NCI-H1694 treated with DMSO at 0.1 percent for 48 hours (cell line): ENCODE measurements around the gene CCDC149.

Experiments
- DNase-seq: peaks from one replicate; lab custom pipeline; 2025; lab: John Stamatoyannopoulos, UW

The CCDC149 gene

DNA sequence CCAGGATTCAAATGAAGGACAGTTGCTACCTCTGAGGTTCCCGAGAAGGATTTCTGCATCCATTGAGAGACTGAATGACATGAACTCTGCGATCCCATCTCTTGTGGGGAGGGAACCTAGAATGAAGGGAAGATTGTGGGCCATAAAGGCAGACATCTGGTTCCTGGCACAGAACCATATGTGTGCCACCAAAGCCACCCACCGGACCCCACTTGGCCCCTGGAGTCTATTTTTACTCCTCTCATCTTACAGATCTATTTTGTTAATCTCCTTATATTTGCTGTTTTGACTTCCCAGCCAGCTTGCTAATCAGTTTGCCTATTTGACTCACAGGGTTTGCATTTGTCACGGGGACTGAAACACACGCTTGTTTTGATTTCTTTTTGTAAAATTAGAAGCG is 110.2 kb downstream of the CCDC149 start:
- no peak for DNase-seq

DNA sequence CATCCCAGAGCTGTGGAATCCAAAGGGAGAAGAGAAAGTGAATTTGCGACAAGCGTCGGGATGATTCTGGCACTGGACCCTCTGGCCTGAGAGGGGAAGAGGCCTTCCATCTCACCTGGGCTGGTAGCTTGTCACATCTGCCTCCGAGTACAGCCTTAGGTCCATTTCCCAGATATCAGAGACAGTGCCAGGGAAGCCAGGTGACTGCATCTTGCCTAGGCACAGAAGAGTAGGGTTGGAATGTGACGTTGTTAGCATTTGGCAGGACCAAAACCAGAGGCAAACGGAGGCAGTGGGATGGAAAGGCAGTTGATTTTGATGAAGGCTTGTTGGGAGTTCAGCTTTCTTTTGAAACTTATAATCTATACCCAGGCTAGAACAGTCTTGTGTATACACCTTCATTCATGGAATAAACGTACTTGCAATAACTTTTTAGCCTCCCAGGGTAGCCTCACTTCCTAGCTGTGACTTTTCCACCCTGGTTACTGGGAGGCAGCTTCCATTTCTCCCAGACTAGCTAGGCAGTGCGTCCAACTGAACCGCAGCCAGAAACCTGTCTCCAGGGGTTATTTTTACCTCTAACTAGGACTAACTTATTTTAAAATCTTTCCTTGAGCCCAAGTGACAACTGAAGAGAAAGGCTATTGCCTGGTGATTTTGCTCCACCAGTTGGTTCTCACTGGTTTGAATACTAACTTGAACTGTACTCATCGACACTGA is 111.5 kb downstream of the CCDC149 start:
- no peak for DNase-seq

DNA sequence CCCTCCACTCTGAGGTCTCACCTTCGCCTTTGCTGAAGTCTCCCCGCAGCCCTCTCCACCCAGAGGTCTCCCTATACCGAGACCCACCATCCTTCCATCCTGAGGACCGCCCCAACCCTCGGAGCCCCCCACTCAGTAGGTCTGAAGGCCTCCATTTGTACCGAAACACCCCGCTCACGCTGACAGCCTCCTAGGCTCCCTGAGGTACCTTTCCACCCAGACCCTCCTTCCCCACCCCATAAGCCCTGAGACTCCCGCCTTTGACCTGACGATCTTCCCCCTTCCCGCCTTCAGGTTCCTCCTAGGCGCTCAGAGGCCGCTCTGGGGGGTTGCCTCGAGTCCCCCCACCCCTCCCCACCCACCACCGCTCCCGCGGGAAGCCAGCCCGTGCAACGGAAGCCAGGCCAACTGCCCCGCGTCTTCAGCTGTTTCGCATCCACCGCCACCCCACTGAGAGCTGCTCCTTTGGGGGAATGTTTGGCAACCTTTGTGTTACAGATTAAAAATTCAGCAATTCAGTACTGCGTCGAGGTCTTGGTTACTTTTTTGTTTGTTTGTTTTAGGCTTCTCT is 112.4 kb downstream of the CCDC149 start:
- no peak for DNase-seq

DNA sequence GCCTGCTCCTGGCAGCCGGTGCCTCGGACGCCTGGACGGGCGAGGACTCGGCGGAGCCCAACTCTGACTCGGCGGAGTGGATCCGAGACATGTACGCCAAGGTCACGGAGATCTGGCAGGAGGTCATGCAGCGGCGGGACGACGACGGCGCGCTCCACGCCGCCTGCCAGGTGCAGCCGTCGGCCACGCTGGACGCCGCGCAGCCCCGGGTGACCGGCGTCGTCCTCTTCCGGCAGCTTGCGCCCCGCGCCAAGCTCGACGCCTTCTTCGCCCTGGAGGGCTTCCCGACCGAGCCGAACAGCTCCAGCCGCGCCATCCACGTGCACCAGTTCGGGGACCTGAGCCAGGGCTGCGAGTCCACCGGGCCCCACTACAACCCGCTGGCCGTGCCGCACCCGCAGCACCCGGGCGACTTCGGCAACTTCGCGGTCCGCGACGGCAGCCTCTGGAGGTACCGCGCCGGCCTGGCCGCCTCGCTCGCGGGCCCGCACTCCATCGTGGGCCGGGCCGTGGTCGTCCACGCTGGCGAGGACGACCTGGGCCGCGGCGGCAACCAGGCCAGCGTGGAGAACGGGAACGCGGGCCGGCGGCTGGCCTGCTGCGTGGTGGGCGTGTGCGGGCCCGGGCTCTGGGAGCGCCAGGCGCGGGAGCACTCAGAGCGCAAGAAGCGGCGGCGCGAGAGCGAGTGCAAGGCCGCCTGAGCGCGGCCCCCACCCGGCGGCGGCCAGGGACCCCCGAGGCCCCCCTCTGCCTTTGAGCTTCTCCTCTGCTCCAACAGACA is 113.1 kb downstream of the CCDC149 start:
- DNase-seq, result no peak

DNA sequence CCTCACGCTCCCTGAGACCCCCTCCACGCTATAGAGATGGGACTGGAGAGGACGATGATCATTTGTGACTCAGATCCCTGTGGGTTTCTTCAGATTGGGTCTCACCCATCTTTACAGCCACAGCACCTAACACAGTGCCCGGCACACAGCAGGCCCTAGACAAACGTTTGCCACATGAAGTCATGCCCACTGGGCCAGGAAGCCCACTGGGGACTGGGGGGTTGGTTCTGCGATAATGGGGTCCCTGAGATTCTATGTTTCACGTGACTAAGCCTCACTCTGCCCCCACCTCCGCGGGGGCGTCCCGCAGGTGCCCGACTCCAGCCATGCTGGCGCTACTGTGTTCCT is 113.7 kb downstream of the CCDC149 start:
- DNase-seq, result no peak

DNA sequence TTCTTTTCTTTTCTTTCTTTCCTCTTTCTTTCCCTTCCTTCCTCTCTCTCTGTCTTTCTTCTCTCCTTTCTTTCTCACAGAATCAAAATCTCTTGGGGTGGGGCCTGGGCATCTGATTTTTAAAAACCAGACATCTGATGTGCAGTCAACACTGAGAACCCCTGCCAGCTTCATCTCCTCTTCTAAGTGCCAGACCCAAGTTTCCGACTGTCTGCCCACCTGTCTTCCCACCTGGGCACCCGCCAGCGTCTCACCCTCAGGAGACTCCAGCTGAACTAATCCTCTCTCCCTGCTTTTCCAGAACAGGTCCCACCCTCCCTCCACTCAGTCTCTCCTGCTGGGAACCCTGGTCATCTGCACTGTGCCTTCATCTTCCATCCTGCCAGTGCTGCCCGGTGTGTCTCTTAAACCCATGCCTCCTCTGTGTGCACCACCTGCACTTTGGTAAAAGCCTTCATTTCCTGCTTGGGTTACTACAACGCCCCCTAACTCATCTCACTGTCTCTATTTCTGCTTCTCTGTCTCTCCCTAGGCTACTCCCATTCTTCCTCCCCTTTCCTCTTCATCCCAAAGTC is 114.7 kb downstream of the CCDC149 start:
- no peak for DNase-seq

DNA sequence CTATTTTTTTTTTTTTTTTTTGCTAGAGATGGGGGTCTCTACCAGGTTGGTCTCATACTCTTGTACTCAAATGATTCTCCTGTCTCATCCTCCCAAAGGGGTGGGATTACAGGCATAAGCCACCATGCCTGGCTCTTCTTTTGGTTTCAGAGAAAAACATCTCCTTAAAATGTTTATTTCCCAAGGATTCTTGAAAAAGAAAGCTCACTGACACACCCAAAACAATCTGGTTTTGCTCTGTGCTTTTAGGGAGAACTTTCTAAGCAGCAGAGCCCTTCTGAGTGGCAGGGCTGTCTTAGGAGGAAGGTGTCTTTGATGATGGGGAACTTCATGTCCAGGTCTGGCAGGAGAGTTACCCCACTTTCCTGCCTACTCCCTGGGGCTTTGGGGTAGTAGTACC is 116.2 kb downstream of the CCDC149 start:
- no peak for DNase-seq

DNA sequence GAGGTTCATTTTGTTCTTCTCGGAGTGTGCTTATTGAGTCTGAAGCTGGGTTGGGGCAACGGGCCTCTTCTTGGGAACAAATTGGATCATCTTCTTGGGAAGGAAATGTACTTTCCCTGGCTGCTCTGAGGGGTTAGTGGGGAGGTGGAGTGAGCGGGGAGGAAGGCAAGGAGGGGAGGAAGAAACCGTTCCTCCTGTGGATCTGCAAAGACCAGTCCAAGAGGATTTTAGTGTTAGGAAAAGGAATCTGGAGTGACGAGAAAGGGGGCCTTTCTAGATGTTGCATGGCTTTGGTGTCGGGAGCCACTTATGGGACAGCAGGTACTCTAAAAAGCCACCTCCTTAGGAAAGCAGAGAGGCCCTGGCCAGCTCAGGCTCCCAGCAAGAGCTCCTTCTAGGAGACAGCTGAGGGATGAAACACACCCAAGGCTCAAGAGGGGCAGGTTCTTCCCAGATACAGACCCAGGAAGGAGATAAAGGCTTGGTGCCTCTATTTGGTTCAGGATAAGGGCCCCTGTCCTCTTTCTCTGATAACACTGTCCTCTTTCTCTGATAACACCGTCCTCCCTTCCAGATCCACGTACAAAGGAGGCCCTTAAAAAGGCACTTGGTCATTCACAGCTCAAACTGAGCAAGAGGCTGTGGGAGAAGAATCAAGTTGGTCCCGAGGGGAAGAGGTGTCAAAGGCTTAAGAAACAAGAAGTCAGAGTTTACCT is 117.0 kb downstream of the CCDC149 start:
- no peak for DNase-seq

DNA sequence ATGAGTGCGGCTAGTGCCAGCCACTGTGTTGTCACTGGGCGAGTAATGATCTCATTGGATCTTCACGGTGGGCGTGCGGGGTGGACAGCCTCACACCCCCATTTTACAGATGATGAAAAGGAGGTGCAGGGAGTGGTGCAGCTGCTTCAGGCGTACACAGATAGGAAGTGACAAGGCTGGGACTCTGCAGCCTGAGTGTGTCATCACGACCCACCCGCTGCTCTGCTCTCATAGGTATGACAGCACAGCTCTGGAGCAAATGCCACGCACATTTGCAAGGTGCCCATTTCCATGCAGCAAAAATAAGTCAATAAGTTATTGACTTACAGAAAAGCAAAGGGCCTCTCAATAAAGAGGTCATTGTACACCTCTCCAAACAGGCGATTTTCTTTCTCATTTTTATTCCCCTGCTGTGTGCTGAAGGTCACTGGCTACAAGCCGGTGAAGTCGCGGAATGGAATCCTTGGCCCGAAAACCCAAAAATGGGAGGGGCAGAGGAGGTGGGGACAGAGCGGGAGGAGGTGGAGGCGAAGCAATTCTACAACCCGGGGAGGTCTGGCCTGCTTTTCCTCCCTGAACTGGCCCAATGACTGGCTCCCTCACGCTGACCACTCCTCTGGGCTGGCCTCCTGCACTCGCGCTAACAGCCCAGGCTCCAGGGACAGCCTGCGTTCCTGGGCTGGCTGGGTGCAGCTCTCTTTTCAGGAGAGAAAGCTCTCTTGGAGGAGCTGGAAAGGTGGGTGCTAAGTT is 117.8 kb downstream of the CCDC149 start, which contains the start of gene SOD3:
SOD3 (plus strand) TSS at position 658 of the 750 bp plus-strand sequence. CDS start 3,949 bp downstream, outside the sequence.
- DNase-seq, result no peak

DNA sequence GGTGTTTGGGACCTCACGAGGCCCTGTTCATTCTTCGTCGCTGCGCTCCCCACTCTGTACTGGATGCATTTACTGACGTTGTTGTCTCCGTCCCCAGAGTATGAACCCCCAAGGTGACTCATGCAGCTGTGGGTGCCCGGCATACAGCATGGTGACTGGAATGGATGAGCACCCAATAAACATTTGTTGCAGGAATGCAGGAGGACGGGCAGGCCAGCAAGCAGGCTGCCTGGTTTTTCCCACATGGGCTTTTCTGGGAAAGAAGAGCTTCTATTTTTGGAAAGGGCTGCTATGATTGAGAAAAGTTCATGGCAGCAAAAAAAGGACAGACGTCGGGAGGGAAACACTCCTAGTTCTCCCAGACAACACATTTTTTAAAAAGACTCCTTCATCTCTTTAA is 118.4 kb downstream of the CCDC149 start:
- no peak for DNase-seq

DNA sequence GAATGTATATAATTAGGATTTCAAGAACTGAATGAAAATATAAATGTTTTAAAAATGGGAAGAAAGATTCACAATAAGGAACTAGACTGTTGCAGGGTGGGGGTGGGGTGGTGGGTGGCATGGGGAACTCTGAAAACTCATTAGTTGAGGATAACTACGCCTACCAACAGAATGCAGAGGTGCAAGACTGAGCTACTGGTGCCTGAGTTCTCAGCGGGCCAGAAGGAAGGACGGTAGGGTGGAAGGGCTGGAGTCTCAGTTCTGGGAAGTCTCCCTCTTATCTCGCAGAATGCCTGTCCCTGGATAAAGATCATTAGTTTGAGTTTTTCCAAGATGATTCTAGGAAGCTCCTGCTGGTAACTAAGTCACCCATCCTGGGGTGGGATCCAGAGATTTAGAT is 118.8 kb downstream of the CCDC149 start:
- DNase-seq, result no peak

DNA sequence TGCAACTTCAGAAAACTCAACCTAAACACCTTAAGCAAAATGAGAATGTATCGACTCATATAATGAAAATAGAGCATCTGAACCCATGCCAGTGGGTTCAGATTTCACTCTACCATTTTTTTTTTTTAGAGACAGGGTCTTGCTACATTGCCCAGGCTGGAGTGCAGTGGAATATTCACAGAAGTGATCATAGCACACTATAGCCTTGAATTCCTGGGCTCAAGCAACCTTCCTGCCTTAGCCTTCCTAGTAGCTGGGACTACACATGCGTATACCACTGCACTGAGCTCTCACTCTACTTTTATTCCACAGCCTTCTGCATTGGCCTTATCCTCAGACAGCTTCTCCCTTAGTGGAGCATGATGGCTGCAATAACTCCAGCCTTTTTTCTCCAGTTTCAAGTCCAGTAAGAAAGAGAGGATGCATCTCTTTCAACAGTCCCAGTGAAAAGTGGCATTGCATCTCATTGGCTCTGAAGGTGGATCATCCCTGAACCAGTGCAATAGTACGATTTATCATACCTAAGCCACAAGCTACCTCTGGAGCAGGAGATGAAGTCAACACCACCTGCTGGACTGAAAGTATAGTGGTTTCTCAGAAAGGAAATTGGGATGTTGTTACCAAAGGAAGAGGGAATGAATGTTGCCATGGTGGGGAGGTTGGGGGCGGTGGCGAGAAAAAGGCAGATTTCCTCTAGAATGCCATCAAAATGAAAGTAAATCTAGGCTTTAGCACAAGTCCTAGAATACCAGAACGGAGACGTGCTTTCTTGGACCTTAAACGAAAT is 119.4 kb downstream of the CCDC149 start:
- DNase-seq, result no peak

DNA sequence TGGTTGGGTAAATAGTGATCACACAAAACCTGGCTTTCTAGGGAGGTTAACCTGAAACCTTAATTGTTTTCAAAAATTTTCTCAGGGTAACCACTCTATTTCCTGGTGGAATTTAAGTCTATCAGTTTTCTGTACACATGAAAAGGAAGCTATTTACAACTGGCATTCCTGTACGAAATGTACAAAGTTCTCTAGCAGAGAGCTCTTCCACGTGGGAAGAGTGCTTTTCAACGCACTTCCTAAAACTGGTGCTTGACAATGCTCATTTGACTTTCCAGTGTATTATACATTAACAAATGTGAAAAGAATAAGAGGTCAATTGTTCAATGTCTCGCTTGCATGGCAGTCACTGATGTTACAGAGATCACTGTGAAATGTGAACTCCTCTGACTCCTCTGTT is 120.3 kb downstream of the CCDC149 start:
- DNase-seq, result no peak

DNA sequence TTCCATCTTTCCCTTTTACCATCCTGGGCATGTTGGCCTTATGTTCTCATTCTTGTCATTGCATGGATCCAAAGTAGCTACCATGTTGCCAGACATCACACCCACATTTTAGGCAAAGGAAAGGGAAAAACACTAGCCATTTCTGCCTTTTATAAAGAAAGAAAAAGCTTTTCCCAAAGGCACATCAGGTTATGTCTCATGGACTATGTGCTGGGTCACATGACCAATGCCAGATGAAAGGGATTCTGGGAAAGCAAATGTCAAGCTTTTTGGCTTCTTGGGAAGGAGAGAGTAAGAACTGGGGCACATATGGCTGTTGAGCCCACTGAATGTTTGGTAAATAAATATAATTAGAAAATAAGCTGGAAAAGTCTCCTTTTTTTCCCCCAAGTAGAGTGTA is 121.8 kb downstream of the CCDC149 start:
- DNase-seq, result no peak

DNA sequence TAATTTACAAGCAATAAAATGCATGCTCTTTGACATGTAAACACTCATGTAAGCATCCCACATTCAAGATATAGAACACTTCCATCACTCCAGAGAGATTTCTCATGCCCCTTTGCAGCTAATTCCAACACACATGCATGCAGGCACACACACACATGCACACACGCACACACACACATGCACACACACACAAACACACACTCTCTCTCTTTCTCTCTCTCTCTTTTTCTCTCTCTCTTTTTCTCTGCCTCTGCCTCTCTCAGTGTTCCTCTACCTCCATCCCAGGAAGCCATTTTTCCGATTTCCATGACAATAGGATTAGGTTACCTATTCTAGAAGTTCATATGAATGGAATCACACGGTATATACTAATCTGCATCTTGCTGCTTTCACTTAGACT is 129.3 kb downstream of the CCDC149 start:
- DNase-seq, result no peak

DNA sequence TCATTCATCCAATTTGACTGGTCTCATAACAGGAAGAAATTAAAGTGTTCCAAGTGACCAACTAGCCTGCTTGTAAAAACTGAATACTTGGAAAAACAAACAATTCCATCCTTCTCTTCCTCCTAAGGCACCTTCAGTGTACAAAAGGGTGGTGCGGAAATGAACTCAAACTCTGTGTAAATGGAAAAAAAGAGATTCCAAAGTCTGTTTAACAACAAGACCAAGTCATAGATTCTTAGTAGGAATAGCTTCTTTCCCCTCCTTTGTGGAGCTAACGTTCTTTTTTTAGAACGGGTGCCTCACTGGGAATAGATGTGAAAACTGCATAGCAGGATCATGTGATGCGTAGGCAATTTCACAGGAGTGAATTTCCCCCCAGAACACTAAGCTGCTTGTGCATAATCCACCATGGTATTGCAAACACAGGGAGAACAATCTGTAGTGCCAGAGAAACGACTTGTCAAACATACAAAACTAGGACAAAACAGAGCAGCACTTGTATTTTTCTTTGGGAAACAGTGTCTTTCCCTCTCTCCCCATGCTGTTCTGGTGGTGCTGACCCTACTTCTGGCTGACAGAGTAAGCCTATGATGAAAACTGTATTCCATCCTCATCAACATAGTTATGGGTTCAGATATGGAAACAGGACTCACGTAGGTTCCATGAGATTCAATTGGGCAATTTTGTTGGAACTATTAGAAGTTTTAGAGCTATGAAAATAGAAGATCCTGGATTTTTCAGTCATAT is 130.7 kb downstream of the CCDC149 start:
- DNase-seq, result no peak

DNA sequence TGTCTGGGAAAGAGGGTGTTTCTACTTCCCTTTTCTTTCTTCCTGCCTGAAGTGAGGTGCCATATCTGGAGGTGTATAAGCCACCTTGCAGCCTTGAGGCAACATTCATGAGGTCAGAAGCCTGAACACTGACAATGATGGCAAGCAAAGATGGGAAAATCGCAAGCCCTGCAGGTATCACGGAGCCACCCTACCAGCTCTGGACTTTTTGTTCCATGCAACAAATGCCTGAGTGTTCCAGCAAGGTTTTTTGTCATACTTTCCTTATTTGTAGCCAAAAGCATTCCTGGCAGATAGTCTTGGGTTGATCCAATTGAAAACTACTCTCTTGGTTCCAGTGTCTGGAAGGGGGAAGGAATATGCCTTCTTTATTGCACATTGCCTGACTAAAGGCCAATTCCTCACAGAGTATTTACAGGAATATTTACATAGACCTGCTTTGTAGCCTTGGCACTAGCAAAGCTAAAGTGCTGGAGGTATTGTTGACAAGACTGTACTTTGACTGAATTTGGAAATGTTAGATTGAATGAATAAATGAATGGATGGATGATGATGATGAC is 131.8 kb downstream of the CCDC149 start:
- DNase-seq, result no peak

DNA sequence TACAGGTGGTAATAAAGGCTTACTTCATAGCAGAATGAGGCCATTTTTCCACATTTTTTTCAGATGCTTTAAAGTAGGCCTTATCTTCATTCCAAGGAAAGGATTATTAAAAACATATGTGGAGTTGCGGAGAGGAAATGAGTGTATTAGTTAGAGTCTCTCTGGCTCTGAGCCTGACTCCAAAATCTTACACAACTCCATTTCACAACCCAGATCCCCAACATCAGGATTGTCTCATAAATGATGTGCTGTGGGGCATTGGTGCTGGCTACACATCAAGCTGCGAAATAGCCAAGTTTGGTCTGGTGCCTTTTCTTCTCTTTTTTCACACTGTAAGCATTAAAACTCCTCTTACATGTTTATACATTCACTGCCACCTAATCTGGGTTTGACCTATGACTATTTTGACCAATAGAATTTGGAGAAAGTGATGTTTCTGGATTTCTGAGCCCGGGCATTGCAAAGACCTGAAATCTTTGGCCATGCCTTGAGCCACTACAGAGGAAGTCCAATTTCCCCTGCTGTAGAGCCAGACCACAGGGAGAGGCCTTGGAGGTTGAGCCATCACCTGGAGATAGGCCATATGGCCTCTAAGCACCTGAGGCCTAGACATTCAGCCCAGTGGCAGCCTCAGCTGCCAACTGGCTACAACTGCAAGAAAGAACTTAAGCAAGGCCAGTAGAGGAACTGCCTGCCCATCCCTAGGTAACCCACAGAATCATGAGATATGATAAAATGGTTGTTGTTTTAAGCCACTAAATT is 134.2 kb downstream of the CCDC149 start:
- no peak for DNase-seq
